NCI-H526 treated with DMSO at 0.1 percent for 48 hours (cell line): Measurements from ENCODE around the gene ELOVL3.

ENCODE experiments used
- DNase-seq: peaks from one replicate; lab custom pipeline; 2025; lab: John Stamatoyannopoulos, UW

Gene ELOVL3

GRCh38 chr10:102255404-102255803 is 29.3 kb downstream of the ELOVL3 start:
- no peak for DNase-seq

GRCh38 chr10:102261196-102261595 is 35.1 kb downstream of the ELOVL3 start:
- no peak for DNase-seq

GRCh38 chr10:102261842-102262241 is 35.7 kb downstream of the ELOVL3 start:
- no peak for DNase-seq

- DNase-seq: no peak
Observed at GRCh38 chr10:102262744-102263370, 36.8 kb downstream of the ELOVL3 start.

GRCh38 chr10:102264371-102264770 is 38.3 kb downstream of the ELOVL3 start:
- peak; percentile 70 for DNase-seq

- no peak for DNase-seq
Observed at GRCh38 chr10:102266670-102267069, 40.6 kb downstream of the ELOVL3 start.

- DNase-seq: no peak
Observed at GRCh38 chr10:102267748-102268147, 41.6 kb downstream of the ELOVL3 start.

GRCh38 chr10:102268375-102268888 is 42.3 kb downstream of the ELOVL3 start:
- DNase-seq: no peak

GRCh38 chr10:102269017-102269416 is 42.9 kb downstream of the ELOVL3 start:
- no peak for DNase-seq

GRCh38 chr10:102274062-102274461 is 48.0 kb downstream of the ELOVL3 start:
- no peak for DNase-seq

- no peak for DNase-seq
Observed at GRCh38 chr10:102275343-102275742, 49.2 kb downstream of the ELOVL3 start.

GRCh38 chr10:102279104-102279503 is 53.0 kb downstream of the ELOVL3 start:
- DNase-seq: no peak
